HepG2 (cell line): ENCODE data around the gene RSKR. TPM values are rescaled to one million over a fixed set of nuclear protein-coding genes. Genes with fewer than 3 reads are reported as not detected.

Source experiments
- KIAA2018 ChIP-seq: sonication (generic); formaldehyde crosslinking; IDR thresholded peaks from 2 replicates; pipeline ENCODE4 v1.5.0; 2020; ENCODE audit warnings: mild to moderate bottlenecking, missing genetic modification reagents, borderline replicate concordance
- MED1 ChIP-seq: sonication (generic); formaldehyde crosslinking; IDR thresholded peaks from 2 replicates; pipeline ENCODE4 v1.4.0; 2020; ENCODE audit warnings: missing genetic modification reagents
- MIER3 ChIP-seq: IDR thresholded peaks from 2 replicates; pipeline ENCODE4 v1.6.1; 2016; ENCODE audit warnings: missing compliant biosample characterization, borderline replicate concordance
- PITX1 ChIP-seq: sonication (generic); formaldehyde crosslinking; IDR thresholded peaks from 2 replicates; pipeline ENCODE4 v1.5.1; 2020; ENCODE audit warnings: mild to moderate bottlenecking, missing genetic modification reagents
- RBM22 ChIP-seq: fragments of 200-400 bp; formaldehyde crosslinking; optimal IDR thresholded peaks from 2 replicates; pipeline ENCODE3; 2017; ENCODE audit warnings: mild to moderate bottlenecking, low read length, moderate library complexity
- SNAPC4 ChIP-seq: sonication (generic); formaldehyde crosslinking; IDR thresholded peaks from 2 replicates; pipeline ENCODE4 v1.4.0; 2020; ENCODE audit warnings: mild to moderate bottlenecking, missing genetic modification reagents
- ZNF570 ChIP-seq: sonication (generic); formaldehyde crosslinking; IDR thresholded peaks from 2 replicates; pipeline ENCODE4 v1.4.0; 2020; ENCODE audit warnings: mild to moderate bottlenecking, missing genetic modification reagents, borderline replicate concordance
- ZNF589 ChIP-seq: sonication (generic); formaldehyde crosslinking; conservative IDR thresholded peaks from 2 replicates; pipeline ENCODE4 v1.8.0; 2022; ENCODE audit warnings: mild to moderate bottlenecking, moderate library complexity, missing genetic modification reagents
- ZNF616 ChIP-seq: sonication (generic); formaldehyde crosslinking; IDR thresholded peaks from 2 replicates; pipeline ENCODE4 v1.5.0; 2020; ENCODE audit warnings: low read depth, mild to moderate bottlenecking, missing genetic modification reagents
- polyA plus RNA-seq, 8 experiments: library from polyadenylated mRNA; depleted of rRNA in 3 of 8; stranded (reverse) in 7 of 8; unstranded in 1 of 8; fragments of >200 nt; fragmentation: Illumina TruSeq in 4 of 8; extraction: Trizol in 4 of 8; gene quantifications; 2 replicates each; pipeline versions ENCODE4 v1.2.1 to v1.2.3, GENCODE V29; 2011 to 2016; ENCODE audit warnings: low read depth in 4 of 8, missing spikeins in 1 of 8, mixed read lengths in 1 of 8; ENCODE audit not compliant: insufficient read depth in 1 of 8
- total RNA-seq, 5 experiments: library from RNA; depleted of rRNA; stranded (reverse); fragments of >200 nt; fragmentation: Illumina TruSeq; extraction: Trizol; gene quantifications; 2 replicates each; pipeline ENCODE4 v1.2.3, GENCODE V29; 2016; ENCODE audit warnings: low read depth in 1 of 5
- TF ChIP-seq, protein P1 (sequence below): sonication (generic); formaldehyde crosslinking; IDR thresholded peaks from 2 replicates; pipeline ENCODE4 v1.8.0; 2022; ENCODE audit warnings: missing genetic modification reagents, mild to moderate bottlenecking, inconsistent platforms, borderline replicate concordance
- TF ChIP-seq, protein P2 (sequence below): sonication (generic); formaldehyde crosslinking; IDR thresholded peaks from 2 replicates; pipeline ENCODE4 v1.8.1; 2023; ENCODE audit warnings: mild to moderate bottlenecking, missing genetic modification reagents

Gene RSKR
- total and polyA plus RNA-seq, 2 of the 13 experiments (the other 11 are each of a cell fraction or from before 2014, with no cell fraction given), result 5.0 to 10.4 TPM

DNA sequence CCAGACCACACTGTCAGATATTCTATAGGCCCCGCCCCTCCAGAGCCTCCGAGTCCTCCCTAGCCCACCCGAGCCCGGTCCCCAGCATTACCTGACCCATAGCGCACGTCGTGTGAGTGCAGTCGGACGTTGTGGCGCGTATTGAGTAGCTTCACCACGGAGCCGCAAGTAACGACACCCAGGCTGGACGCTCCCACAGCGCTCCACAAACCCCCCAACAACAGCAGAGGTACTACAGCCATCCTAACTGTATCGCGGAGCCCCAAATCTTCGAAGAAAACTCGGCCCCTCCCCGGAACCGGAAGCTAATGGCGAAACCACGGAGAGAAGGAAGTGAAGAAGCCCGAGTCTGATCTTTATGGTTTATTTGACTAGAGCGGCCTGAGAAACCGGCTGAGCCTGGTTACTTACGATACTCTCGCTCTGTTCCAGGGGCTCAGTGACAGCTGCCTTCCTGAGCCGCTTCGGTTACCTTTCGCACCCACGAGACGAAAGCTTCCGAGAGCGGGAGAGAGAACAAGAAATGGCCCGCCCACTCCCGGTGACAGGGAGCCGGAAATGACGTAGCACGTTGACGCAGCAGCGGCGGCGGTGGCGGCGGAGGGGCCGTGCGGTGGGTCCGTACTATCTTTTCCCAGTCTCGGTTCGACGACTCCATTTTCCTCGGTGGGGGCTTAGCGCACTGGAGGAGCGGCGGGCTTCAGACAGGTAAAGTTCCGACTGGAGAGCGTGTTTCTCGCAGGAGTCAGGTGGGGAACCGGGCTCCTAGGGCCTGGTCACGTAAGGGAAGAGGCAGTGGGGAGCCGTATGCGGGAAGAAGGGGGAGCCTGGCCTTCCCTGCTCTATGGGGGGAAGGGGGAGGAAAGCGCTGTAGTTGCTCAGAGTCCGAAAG lies 47.9 kb upstream of the RSKR start, which contains the start of the genes SDF2 and SUPT6H (continued):
- TF ChIP-seq SNAPC4 (CRISPR knock-in tag) (no peak), ZNF616 (CRISPR knock-in tag) (0 out of 2 replicates have a peak, but pooled peaks have one; percentile 56), PITX1 (no peak), MED1 (CRISPR knock-in tag) (no peak), ZNF589 (CRISPR knock-in tag) (peak; percentile 64; the same call in 1 of the 2 replicates), ZNF570 (CRISPR knock-in tag) (no peak), MIER3 (CRISPR knock-in tag) (no peak), KIAA2018 (CRISPR knock-in tag) (no peak), RBM22 (no peak)
- TF ChIP-seq, protein P1, sequence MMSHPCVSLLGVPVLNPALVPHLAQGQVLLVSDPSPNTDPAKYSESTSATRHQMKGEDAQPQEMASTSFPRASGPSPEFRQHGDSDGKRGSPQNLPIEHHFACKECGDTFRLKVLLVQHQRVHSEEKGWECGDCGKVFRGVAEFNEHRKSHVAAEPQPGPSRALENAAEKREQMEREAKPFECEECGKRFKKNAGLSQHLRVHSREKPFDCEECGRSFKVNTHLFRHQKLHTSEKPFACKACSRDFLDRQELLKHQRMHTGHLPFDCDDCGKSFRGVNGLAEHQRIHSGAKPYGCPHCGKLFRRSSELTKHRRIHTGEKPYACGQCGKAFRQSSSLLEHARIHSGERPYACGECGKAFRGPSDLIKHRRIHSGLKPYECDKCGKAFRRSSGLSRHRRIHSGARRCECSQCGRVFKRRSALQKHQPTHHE (CRISPR knock-in tag), result no peak
- TF ChIP-seq, protein P2, sequence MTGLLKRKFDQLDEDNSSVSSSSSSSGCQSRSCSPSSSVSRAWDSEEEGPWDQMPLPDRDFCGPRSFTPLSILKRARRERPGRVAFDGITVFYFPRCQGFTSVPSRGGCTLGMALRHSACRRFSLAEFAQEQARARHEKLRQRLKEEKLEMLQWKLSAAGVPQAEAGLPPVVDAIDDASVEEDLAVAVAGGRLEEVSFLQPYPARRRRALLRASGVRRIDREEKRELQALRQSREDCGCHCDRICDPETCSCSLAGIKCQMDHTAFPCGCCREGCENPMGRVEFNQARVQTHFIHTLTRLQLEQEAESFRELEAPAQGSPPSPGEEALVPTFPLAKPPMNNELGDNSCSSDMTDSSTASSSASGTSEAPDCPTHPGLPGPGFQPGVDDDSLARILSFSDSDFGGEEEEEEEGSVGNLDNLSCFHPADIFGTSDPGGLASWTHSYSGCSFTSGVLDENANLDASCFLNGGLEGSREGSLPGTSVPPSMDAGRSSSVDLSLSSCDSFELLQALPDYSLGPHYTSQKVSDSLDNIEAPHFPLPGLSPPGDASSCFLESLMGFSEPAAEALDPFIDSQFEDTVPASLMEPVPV (CRISPR knock-in tag), result 0 out of 2 replicates have a peak, but pooled peaks have one; percentile 11
